Lower leg skin (tissue), 4 donors: ENCODE measurements around the gene WNT2. TPM values are rescaled to one million over a fixed set of nuclear protein-coding genes. Genes with fewer than 3 reads are reported as not detected.

Source experiments
- DNase-seq, 2 donors: peaks; one replicate each; pipeline ENCODE4 v3.0.0-alpha.2; 2019; ENCODE audit warnings: low spot score in 2 of 2
- H3K4me3 ChIP-seq: fragments of 200-600 bp; sonication (generic); 2 replicates; pipeline ENCODE4 v1.5.1; 2017; ENCODE audit warnings: mild to moderate bottlenecking, low read depth; ENCODE audit not compliant: poor library complexity, severe bottlenecking
- CTCF ChIP-seq, 3 donors: fragments of 450-650 bp; IDR thresholded peaks; one replicate each; pipeline ENCODE4 v1.5.1; 2016; ENCODE audit warnings: antibody characterized with exemption in 3 of 3, mild to moderate bottlenecking in 3 of 3, moderate library complexity in 2 of 3
- POLR2A ChIP-seq, 2 donors: fragments of 450-650 bp; IDR thresholded peaks; one replicate each; pipeline ENCODE4 v1.6.1; 2016 to 2017; ENCODE audit warnings: antibody characterized with exemption in 2 of 2, mild to moderate bottlenecking in 1 of 2, moderate library complexity in 1 of 2
- WGBS, 2 donors: methylation state at CpG; one replicate each; pipeline ENCODE4 v1.1.5; 2018; 5-methylcytosine and 5-hydroxymethylcytosine counted together
- intact Hi-C: fragments of 100-400 bp; cut with DNase I; formaldehyde crosslinking; loops from one replicate; pipeline ENCODE4 v1.15.0; 2023; ENCODE audit warnings: low total_unique reads
- total RNA-seq, 4 donors: library from RNA; depleted of rRNA; stranded (reverse); fragments of >200 nt; gene quantifications; one replicate each; pipeline ENCODE4 v1.1.0, GENCODE V29; 2016

Gene WNT2
- total RNA-seq, 4 donors from 2014 or later: 0.69 to 1.5 (median 1.1) TPM

GRCh38 chr7:117349570-117349969 lies 26.7 kb upstream of the WNT2 start:
- DNase-seq: no peak
- 81 to 97% methylated on average over 2 of the region's 2 CpGs for WGBS, 2 donors

DNA sequence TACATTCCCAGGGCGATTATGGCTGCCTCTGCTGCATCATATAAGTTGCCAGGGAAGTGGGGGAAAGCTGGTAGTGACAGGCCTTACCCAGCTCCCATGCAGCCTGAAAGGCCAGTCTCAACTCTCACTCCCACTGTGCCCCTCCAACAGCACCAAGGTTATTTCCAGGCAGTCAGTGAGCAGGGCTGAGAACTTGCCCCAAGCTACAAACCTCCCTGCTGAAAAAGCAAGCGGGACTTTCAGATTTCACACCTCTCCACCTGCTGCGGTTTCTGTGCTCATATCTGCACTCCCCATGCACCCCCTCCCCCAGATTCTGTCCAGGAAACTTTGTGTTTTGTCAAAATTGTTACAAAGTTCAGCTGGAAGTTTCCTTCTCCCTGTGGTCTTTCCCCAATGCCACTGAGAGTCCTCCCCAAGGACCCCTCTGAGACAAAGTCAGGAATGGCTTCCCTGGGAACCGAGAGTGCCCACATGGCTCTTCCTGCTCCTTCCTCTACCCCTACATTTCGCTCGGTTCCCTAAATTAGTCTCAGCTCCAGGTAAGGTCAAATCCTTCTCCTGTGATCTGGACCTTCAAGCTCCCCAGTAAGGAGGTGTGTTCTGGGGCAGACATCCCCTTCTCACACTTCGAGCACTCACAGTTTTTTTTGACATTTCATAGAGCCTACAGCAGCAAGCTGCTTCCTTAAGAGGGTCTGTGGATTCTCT lies 25.3 kb upstream of the WNT2 start:
- intact Hi-C loops: no loop called here
- H3K4me3 ChIP-seq: no peak overlapping the region
- DNase-seq: no peak
- WGBS, 2 donors: 86 to 89% methylated on average over 7 of the region's 7 CpGs
- TF ChIP-seq POLR2A (IDR thresholded peaks at IDR 0.05) (no peak), CTCF (IDR thresholded peaks at IDR 0.05) (no peak)

More at GRCh38 chr7:117349570-117349969, 26.7 kb upstream of the WNT2 start:
- H3K4me3 ChIP-seq: no peak overlapping the region
- no peak for TF ChIP-seq CTCF (IDR thresholded peaks at IDR 0.05)
- TF ChIP-seq POLR2A (IDR thresholded peaks at IDR 0.05): no peak
- intact Hi-C loops: no loop called here

- 83 to 86% methylated on average over 6 of the region's 6 CpGs for WGBS, 2 donors
- intact Hi-C loops: no loop called here
These were observed 24.6 kb upstream of the WNT2 start for GRCh38 chr7:117347480-117347879.

GRCh38 chr7:117346161-117346560 lies 23.3 kb upstream of the WNT2 start:
- intact Hi-C loops: no loop called here
- no peak for TF ChIP-seq CTCF (IDR thresholded peaks at IDR 0.05)
- no peak for TF ChIP-seq POLR2A (IDR thresholded peaks at IDR 0.05)
- no peak for DNase-seq
- no peak overlapping the region for H3K4me3 ChIP-seq

More at GRCh38 chr7:117347480-117347879, 24.6 kb upstream of the WNT2 start:
- DNase-seq: no peak
- TF ChIP-seq CTCF (IDR thresholded peaks at IDR 0.05): no peak
- TF ChIP-seq POLR2A (IDR thresholded peaks at IDR 0.05): no peak
- no peak overlapping the region for H3K4me3 ChIP-seq

DNA sequence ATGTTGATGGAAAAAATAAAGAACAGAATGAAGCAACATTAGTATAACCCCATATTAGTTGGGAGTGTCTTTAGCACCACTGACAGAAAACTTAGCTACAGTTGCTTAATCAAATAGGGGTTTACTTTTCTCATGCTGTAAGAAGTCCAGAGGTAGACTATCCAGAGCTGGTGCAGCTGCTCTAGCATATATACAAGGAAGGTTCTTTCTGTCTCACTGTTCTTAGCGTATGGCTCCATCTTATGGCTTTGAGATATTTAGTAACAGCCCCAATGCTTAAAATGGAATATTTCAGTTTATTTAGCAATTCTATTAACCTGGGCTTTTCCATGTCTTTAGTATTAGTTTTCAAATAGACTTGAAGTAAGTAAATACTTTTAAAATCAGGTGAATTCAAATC lies 15.2 kb upstream of the WNT2 start:
- H3K4me3 ChIP-seq: no peak overlapping the region
- intact Hi-C loops: no loop called here
- WGBS, 2 donors: 76 to 86% methylated on average over 1 of the region's 1 CpG
- no peak for DNase-seq
- TF ChIP-seq POLR2A (IDR thresholded peaks at IDR 0.05): no peak

DNA sequence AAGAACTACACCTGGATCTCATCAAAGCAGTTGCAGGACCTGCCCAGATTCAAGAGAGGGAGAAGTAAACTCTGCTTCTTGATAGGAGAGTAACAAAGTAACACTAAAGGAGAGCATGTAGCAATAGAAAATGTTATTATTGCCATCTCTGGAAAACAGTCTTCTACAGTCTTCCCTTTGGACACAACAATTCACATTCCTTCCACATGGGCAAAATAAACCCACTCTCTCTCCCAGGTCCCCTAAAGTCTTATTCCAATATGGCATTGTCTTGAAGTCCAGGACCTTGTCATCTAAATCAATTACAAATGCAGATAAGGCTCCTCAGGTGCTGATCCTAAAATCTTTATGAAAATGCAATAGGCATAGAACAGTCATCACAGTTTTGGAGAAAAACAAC lies 10.3 kb upstream of the WNT2 start:
- DNase-seq: no peak
- TF ChIP-seq POLR2A (IDR thresholded peaks at IDR 0.05): no peak
- TF ChIP-seq CTCF (IDR thresholded peaks at IDR 0.05): no peak
- intact Hi-C loops: no loop called here
- no peak overlapping the region for H3K4me3 ChIP-seq
